Transverse colon (tissue), 4 donors: ENCODE results near the gene CIRBP.

Experiments used
- POLR2A ChIP-seq: fragments of 450-650 bp; IDR thresholded peaks from one replicate; pipeline ENCODE4 v1.6.1; 2016; ENCODE audit warnings: antibody characterized with exemption, mild to moderate bottlenecking, moderate library complexity
- POLR2AphosphoS5 ChIP-seq, 3 donors: sonication (generic); formaldehyde crosslinking; IDR thresholded peaks; one replicate each; pipeline ENCODE4 v1.6.1; 2016; ENCODE audit warnings: antibody characterized with exemption in 3 of 3
- TF ChIP-seq, protein P1 (sequence below), 5 experiments: fragments of 200-600 bp in 3 of 5; fragments of 450-650 bp in 2 of 5; sonication (generic) in 3 of 5; IDR thresholded peaks; 1 replicate in 2 of 5; 2 replicates in 3 of 5; pipeline ENCODE4 v1.5.1; 2016 to 2017; ENCODE audit warnings: antibody characterized with exemption in 5 of 5, inconsistent platforms in 3 of 5, mild to moderate bottlenecking in 2 of 5, moderate library complexity in 1 of 5

DNA sequence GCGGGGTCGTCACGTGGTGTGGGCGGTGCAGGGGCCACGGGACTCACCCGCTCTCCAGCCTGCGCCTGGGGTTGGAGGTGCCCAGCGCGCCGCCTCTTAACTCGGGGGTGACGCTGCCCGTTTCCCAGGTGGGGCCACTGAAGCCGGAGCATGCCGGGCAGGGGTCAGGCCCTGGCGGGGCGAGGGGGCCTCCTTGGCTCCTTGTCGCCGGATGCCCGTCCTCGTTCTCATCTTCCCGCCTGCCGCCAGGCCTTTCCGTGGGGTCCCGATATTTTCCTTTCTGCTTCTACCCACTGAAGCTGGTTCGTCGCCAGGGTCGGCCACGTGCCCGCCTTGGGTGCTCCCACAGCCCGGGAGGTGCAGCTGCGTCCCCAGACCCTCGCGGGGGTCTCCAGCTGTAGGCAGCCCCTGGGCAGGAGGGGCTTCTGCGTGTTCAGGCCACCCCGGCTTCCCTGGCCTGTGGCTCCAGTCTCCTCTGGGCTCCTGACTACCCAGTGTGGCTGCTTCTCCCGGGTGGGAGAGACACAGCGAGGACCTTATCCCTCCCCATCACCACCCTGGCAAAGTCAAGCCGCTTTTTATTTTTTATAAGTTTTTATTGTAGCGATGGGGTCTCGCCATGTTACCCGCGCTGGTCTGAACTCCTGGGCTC lies 7.0 kb downstream of the CIRBP start:
- TF ChIP-seq POLR2AphosphoS5 (IDR thresholded peaks at IDR 0.05) (peak in 2 of 3 donors; percentile 9 to 73), POLR2A (peak; percentile 54)
- TF ChIP-seq, protein P1, sequence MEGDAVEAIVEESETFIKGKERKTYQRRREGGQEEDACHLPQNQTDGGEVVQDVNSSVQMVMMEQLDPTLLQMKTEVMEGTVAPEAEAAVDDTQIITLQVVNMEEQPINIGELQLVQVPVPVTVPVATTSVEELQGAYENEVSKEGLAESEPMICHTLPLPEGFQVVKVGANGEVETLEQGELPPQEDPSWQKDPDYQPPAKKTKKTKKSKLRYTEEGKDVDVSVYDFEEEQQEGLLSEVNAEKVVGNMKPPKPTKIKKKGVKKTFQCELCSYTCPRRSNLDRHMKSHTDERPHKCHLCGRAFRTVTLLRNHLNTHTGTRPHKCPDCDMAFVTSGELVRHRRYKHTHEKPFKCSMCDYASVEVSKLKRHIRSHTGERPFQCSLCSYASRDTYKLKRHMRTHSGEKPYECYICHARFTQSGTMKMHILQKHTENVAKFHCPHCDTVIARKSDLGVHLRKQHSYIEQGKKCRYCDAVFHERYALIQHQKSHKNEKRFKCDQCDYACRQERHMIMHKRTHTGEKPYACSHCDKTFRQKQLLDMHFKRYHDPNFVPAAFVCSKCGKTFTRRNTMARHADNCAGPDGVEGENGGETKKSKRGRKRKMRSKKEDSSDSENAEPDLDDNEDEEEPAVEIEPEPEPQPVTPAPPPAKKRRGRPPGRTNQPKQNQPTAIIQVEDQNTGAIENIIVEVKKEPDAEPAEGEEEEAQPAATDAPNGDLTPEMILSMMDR (IDR thresholded peaks at IDR 0.05) = no peak
